SH-SY5Y (cell line): ENCODE measurements around the gene CCDC73.

ENCODE experiments used
- GATA2 ChIP-seq: IDR thresholded peaks from 2 replicates; pipeline ENCODE4 v1.6.1; 2011; ENCODE audit warnings: mild to moderate bottlenecking, low read depth, low read length
- GATA3 ChIP-seq: IDR thresholded peaks from 2 replicates; pipeline ENCODE4 v1.6.1; 2011; ENCODE audit warnings: low read depth, mild to moderate bottlenecking, low read length, moderate library complexity

The CCDC73 gene

GRCh38 chr11:32821917-32822560 is 27.6 kb upstream of the CCDC73 start:
- TF ChIP-seq GATA2 (no peak), GATA3 (no peak)

- TF ChIP-seq GATA3: no peak
- no peak for TF ChIP-seq GATA2
Measured at GRCh38 chr11:32821517-32821916, 27.1 kb upstream of the CCDC73 start.

- TF ChIP-seq GATA3: no peak
- TF ChIP-seq GATA2: no peak
Measured at GRCh38 chr11:32820497-32820896, 26.0 kb upstream of the CCDC73 start.

- TF ChIP-seq GATA3 (no peak), GATA2 (no peak)
Measured at GRCh38 chr11:32819187-32819586, 24.7 kb upstream of the CCDC73 start.

GRCh38 chr11:32817852-32818183 is 23.4 kb upstream of the CCDC73 start:
- TF ChIP-seq GATA3 (no peak), GATA2 (no peak)

GRCh38 chr11:32817181-32817851 is 22.9 kb upstream of the CCDC73 start:
- TF ChIP-seq GATA3 (no peak), GATA2 (no peak)

GRCh38 chr11:32809313-32809712 is 14.9 kb upstream of the CCDC73 start:
- TF ChIP-seq GATA2: no peak
- no peak for TF ChIP-seq GATA3

- TF ChIP-seq GATA3 (no peak), GATA2 (no peak)
Measured at GRCh38 chr11:32796425-32796824, 2.0 kb upstream of the CCDC73 start.

- no peak for TF ChIP-seq GATA2
- TF ChIP-seq GATA3: no peak
Measured at GRCh38 chr11:32792948-32793475, 1.4 kb downstream of the CCDC73 start.

- TF ChIP-seq GATA2: no peak
Measured at GRCh38 chr11:32792111-32792947, 2.1 kb downstream of the CCDC73 start.

- TF ChIP-seq GATA3 (no peak), GATA2 (no peak)
Measured at GRCh38 chr11:32790916-32791315, 3.5 kb downstream of the CCDC73 start.

- no peak for TF ChIP-seq GATA3
- no peak for TF ChIP-seq GATA2
Measured at GRCh38 chr11:32786811-32787210, 7.7 kb downstream of the CCDC73 start.

GRCh38 chr11:32785262-32785661 is 9.2 kb downstream of the CCDC73 start:
- no peak for TF ChIP-seq GATA2
- no peak for TF ChIP-seq GATA3

GRCh38 chr11:32781721-32782120 is 12.7 kb downstream of the CCDC73 start:
- TF ChIP-seq GATA2 (no peak), GATA3 (no peak)
